CD4-positive, alpha-beta T cell treated with Interleukin-4 for 1 hour (primary cell): ENCODE results near the gene C10orf67.
A peak's percentile ranks its signal among the peaks of the same experiment; 100 is the strongest.
"Not testable (repeated sequence)": the region's sequence is repeated elsewhere in the genome, so short reads cannot be mapped to it uniquely, and the experiment has no call there.

ENCODE experiments used
- DNase-seq, 2 donors: peaks; one replicate each; pipeline ENCODE4 v3.0.0-alpha.2; 2020 to 2022

The C10orf67 gene

GRCh38 chr10:23322082-23322481 lies 22.5 kb downstream of the C10orf67 start:
- DNase-seq: no peak

- DNase-seq: no peak
Measured at GRCh38 chr10:23319835-23320234, 24.8 kb downstream of the C10orf67 start.

GRCh38 chr10:23318359-23318758 lies 26.2 kb downstream of the C10orf67 start:
- no peak for DNase-seq

- DNase-seq: no peak
Measured at GRCh38 chr10:23317416-23317815, 27.2 kb downstream of the C10orf67 start.

GRCh38 chr10:23316406-23316805 lies 28.2 kb downstream of the C10orf67 start:
- no peak for DNase-seq

GRCh38 chr10:23315966-23316365 lies 28.6 kb downstream of the C10orf67 start:
- DNase-seq: no peak

GRCh38 chr10:23314835-23315239 lies 29.8 kb downstream of the C10orf67 start:
- peak; percentile 36 to 72 for DNase-seq

GRCh38 chr10:23311034-23311433 lies 33.6 kb downstream of the C10orf67 start:
- DNase-seq: no peak

- no peak for DNase-seq
Measured at GRCh38 chr10:23310404-23310803, 34.2 kb downstream of the C10orf67 start.

- DNase-seq: not testable (repeated sequence)
Measured at GRCh38 chr10:23299961-23300360, 44.6 kb downstream of the C10orf67 start.

- peak in 1 of 2 donors; percentile 0 for DNase-seq
Measured at GRCh38 chr10:23294638-23295247, 49.9 kb downstream of the C10orf67 start.

GRCh38 chr10:23293973-23294590 lies 50.5 kb downstream of the C10orf67 start:
- no peak for DNase-seq

GRCh38 chr10:23293145-23293724 lies 51.4 kb downstream of the C10orf67 start:
- DNase-seq: peak in 1 of 2 donors; percentile 25

GRCh38 chr10:23291551-23292334 lies 52.9 kb downstream of the C10orf67 start:
- DNase-seq: no peak

- DNase-seq: no peak
Measured at GRCh38 chr10:23284674-23285335, 59.8 kb downstream of the C10orf67 start.

- no peak for DNase-seq
Measured at GRCh38 chr10:23284155-23284554, 60.4 kb downstream of the C10orf67 start.

- DNase-seq: no peak
Measured at GRCh38 chr10:23283680-23284079, 60.9 kb downstream of the C10orf67 start.

- no peak for DNase-seq
Measured at GRCh38 chr10:23281044-23281433, 63.6 kb downstream of the C10orf67 start.

- no peak for DNase-seq
Measured at GRCh38 chr10:23280419-23281043, 64.1 kb downstream of the C10orf67 start.

GRCh38 chr10:23275355-23275754 lies 69.2 kb downstream of the C10orf67 start:
- DNase-seq: no peak

GRCh38 chr10:23274179-23274578 lies 70.4 kb downstream of the C10orf67 start:
- DNase-seq: not testable (repeated sequence)

GRCh38 chr10:23270531-23270930 lies 74.1 kb downstream of the C10orf67 start:
- no peak for DNase-seq
